IPS-18c (cell line): Measurements from ENCODE around the gene WDR35.
"Not testable (repeated sequence)": the region's sequence is repeated elsewhere in the genome, so short reads cannot be mapped to it uniquely, and the experiment has no call there.

ENCODE experiments used
- H3K4me3 ChIP-seq: 2 replicates; pipeline ENCODE4 v1.7.0; 2013; ENCODE audit warnings: low read depth, mild to moderate bottlenecking, low read length, moderate library complexity; ENCODE audit not compliant: insufficient read depth
- H3K9me3 ChIP-seq: one replicate; pipeline ENCODE4 v1.6.1; 2013; ENCODE audit warnings: mild to moderate bottlenecking, low read length, moderate library complexity; ENCODE audit not compliant: control insufficient read depth, insufficient read depth

The WDR35 gene

DNA sequence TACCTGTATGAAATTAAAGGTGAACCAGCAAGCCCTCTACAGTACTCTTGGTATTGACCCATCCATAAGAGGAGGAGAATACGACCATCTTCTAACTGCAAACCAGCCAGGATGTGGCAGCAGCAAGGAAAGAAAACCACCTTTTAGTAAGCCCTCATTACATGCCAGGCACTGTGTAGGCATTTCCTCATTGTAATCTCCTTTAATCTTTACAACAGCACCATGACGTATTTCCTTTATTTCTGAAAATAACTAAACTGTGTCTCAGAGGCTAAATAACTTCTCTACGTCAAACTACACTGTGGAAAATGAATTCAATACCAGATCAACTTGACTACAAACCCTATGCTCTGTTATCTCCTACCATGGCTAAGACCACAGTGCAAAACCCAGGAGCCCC, 18.2 kb downstream of the WDR35 start:
- Histone ChIP-seq H3K4me3 (no peak overlapping the region), H3K9me3 (no peaks in the 10 kb centered on the region)

DNA sequence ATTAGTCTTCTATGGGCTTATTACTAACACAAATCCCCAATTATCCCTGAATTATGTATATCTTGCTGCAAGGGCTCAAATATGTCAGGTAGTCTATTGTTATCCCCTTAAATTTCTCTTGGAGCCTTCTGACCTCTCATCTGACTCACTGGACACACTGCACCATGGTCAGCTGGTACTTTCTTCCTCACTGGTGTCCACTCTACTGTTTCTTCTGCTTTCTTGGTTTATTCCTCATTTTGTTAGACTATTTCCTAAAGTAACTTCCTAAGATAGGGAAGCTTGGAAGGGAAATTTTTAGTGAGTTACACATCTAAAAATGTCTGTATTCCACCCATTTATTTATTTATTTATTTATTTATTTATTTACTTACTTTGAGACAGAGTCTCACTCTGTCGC, 26.5 kb downstream of the WDR35 start:
- H3K9me3 ChIP-seq = no peaks in the 10 kb centered on the region
- no peak overlapping the region for H3K4me3 ChIP-seq

DNA sequence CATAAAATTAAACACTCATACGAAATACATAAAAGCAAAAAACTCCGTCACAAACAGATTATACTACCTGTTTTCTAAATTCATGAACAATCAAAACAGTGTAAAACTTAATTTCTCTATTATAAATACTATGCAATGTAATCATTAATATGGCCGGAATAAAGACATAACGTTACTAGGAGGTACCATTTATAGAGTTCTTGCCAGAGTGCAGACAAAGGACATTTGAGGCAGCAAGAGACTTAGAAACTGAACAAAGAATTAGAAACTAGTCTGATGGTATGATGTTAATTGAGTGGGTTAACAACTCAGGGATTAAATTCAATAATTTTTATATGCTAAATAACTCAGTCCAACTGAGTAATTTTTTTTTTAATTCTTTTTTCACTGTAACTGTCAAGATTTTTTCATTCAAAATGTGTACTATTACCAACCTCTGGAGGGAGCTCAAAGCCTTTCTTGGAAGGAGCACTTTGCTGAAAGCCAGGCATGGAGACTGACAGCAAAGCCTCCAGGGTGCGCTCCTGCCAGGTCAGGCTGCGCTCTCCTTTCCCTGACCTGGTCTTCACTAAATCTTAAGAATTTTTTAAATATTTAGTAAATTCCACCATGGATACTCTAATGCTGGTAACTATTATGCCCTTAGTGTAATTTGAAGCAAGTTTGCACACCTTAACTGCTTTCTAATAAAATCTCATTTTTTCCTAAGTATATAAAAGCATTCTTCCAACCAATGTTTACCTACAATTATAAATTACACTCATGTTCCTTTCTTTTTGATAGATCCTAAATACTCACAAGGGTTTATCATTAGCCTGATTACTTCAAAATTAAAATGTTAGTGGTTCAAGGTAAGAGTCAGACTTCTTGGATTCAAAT, 34.1 kb downstream of the WDR35 start:
- Histone ChIP-seq H3K9me3 (peaks cover 2% of the 10 kb centered on the region), H3K4me3 (no peak overlapping the region)

DNA sequence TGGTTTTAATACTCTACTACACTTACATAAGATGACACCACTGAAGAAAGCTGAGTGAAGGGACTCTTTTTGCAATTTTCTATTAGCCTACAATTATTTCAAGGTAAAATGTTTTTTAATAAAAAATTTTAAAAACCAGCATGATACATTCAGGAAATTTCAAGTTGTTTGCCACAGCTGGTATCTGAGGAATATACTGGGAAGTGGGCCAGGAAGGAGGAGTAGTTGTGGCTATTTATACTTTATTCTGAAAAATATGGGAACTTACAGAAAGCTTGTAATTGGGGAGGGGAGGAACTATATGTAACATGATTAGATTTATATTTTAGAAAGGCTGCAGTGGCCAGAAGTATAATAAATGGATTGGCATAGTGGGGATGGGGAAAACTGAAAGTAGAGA, 40.8 kb downstream of the WDR35 start:
- H3K9me3 ChIP-seq = peaks cover 2% of the 10 kb centered on the region
- no peak overlapping the region for H3K4me3 ChIP-seq

DNA sequence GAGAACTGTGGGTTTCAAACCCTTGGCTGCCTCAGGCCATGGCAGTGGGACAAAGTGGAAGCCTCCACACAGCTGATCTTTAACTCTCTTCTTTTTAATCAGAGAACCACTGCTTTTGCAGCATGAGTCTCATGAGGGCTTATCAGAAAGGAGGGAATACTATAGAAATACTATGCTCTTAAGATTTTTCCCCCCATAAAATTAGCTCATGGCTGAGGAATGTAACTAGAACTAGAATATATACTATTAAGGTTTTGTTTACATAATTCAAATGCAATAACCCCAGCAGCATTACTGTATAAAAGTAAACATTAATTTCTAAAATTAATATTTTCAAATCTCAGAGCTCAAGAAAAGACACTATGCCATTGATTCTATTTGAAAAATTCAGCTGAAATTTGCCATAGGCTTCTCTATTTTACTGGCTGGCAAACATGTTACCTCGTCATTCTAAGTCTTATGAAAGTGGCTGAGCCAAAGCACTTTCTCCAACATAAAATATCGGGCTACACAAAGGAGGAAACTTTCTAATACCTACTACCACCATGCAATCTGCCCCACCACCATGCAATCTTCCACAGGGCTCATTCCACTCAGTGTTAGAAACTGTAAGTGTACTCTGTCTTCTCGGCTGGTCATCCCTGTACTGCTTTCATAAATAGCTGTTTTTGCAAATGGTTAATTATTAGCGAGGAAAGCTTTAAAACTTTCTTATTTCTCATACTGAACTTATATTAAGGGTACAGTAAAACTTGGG, 42.5 kb downstream of the WDR35 start:
- Histone ChIP-seq H3K4me3 (no peak overlapping the region), H3K9me3 (no peaks in the 10 kb centered on the region)

DNA sequence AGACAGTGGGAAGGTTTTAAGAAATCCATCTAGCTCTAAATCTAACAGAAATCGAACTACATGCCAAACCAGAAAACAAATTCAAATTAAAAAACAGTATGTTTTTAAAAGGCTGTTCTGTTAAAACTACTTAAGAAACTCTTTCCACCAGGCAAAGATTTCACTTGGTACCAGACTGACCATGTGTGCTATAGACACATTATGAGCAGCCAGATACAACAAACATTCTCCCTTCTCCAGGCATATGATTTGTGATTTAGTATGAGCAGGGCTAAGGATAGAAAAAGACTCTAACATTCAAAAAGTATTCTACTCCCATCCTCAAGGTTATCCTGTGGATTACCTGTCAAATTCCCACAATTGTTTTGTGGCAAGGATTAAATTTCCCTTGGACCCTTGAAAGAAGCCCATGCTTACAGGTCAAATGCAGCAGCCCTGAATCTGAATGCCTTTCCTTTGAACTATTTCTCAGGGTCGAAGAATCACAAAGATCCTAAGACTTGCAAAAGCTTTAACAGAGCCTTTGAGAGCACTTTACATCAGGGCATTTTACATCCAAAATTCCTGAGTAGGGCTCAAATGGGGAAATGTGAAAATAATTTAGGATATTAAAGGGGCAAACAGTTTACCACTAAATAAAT, 45.6 kb downstream of the WDR35 start:
- Histone ChIP-seq H3K4me3 (no peak overlapping the region), H3K9me3 (no peaks in the 10 kb centered on the region)

DNA sequence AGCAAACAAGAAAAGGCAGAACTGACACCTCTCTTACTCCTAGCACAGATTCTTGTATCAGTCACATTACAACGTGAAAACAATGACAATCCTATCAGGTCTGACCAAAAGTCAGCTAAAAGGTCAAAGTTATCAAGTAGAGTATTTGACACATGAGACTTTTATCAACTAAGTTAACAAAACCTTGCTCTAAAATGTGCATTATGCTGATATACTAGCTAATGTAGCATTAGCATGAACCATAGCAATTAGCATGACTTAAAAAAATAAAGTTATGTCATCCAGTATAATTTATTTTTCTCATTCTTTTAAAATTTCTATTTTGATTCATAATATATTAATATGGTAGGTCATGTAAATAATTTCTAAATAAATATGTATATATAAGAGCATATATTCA, 46.7 kb downstream of the WDR35 start:
- Histone ChIP-seq H3K4me3 (no peak overlapping the region), H3K9me3 (no peaks in the 10 kb centered on the region)

DNA sequence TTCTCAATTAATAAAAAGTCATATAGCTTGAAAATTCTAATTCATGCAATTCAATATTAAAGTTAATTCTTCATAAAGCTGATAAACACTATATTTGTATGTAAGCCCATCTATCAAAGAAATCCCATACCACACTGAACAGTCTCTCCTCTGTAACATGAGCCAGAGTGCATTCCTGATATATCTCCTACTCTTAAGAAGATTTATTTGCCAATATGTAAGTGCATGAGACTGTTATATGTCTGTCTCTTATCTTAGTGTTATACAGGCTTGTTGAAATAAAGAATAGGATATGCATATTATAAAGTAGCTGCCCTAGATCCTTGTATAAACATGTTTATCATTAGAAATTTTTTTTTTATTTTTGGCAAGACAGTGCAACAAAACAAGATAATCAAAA, 47.7 kb downstream of the WDR35 start:
- Histone ChIP-seq H3K4me3 (no peak overlapping the region), H3K9me3 (no peaks in the 10 kb centered on the region)

DNA sequence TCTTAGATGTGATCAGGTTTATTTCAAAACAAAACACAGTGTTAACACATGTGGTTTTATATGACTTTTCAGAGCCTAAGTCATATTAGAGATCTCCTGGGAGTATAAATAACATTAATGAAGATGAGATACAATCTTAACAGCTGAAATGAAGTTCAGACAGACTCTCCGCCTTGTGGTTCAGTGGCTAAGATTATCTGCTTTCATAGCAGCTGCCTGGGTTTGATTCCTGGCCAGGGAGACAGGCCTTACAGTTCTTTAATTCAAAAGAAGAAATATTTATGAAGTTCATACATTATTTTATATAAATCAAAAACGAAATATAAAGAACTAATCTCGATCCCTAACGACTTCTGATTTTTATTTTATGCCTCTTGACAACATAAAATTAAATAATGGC, 52.9 kb downstream of the WDR35 start:
- Histone ChIP-seq H3K9me3 (no peaks in the 10 kb centered on the region), H3K4me3 (no peak overlapping the region)

DNA sequence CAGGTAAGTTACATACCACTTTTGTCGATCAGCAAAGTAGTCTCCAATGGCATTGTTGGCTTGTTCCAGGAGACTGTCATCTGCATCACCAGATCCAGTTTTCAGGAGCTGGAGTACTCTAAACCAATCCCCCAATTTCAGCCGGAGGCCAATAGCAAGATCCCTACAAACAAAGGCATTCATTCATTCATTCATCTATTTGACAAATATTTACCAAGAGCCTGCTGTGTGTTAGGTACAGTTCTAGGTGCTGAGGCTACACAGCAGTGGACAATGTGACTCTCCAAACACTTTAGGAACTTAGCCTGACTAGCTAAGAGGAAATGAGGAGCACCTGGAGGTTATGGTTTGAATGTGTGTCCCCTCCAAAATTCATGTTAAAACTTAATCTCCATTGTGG, 53.7 kb downstream of the WDR35 start:
- H3K9me3 ChIP-seq = no peaks in the 10 kb centered on the region
- H3K4me3 ChIP-seq = no peak overlapping the region

DNA sequence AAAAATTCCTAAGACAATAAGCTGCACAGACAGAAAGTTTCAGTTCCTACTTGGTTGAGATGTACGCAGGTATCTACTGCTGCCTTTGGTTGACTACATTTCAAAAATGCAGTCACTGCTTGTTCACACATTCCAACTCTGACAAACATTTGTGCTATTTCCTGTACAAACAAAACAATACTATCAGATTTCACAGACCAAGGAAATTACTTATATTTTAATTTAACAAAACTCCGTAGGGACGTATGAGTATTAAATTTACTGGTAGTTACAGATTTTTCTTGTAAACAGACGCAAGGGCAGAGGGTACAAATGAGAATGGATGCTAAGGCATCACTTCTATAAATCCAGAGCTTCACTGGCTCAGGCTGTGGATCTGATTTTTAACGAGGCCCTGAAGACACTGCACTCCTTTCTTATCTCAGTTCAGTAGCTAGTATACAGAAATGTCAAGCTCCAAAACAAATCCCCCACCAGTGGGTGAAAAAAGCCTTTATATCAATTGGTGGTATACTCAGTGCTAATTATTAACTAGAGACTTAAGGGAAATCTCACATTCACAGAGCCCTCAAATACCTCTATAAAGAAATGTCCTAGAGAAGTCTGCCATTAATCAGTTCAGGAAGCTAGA, 56.4 kb downstream of the WDR35 start:
- Histone ChIP-seq H3K4me3 (no peak overlapping the region), H3K9me3 (no peaks in the 10 kb centered on the region)

DNA sequence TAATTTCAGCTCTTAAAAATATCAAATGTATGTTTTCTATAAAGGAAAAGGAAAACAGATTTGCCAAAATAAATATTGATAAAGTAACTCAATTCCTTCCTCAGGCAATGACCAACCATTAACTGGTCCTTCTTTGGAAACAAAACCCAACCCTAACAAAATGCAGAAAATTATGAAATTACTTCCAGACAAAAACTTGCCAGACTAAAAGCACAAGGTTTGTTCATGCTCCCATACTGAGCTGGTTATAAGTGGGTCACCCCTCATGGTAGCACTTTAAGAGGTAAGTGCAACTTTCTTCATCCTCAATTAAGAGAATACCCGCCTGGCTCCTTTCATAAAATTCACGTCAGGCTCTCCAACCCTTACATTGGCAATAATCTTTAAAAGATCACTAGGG, 57.0 kb downstream of the WDR35 start:
- Histone ChIP-seq H3K4me3 (no peak overlapping the region), H3K9me3 (no peaks in the 10 kb centered on the region)

DNA sequence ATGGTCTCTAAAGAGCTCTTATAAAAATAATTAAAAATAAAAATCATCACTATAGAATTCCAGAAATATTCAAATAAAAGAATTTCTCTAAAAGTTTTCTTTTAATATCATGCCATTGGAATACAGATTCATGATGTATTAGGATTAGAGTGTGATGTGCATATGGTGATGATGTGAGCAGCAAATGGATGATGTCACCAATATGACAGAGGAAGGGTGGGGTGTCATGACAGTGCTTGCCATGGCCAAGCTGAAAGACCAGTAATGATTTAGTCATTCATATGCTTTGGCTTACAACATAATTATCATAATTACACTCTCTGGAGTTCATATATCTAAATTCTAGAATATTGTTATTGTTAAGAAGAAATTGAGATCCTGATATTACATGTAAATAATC, 60.7 kb downstream of the WDR35 start:
- Histone ChIP-seq H3K9me3 (no peaks in the 10 kb centered on the region), H3K4me3 (no peak overlapping the region)

DNA sequence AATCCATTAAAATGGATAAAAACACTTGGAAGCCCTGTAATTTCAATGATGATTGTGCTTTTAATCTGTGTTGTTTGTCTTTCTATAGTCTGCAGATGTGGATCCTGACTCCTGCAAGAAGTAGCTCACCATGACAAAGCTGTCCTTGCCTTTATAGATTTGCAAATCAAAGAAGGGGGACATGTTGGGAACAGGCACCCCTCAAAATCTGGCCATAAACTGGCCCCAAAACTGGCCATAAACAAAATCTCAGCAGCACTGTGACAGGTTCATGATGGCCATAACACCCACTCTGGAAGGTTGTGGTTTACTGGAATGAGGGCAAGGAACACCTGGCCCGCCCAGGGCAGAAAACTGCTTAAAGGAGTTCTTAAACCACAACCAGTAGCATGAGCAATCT, 62.1 kb downstream of the WDR35 start:
- H3K4me3 ChIP-seq, H3K9me3 ChIP-seq: not testable (repeated sequence)

DNA sequence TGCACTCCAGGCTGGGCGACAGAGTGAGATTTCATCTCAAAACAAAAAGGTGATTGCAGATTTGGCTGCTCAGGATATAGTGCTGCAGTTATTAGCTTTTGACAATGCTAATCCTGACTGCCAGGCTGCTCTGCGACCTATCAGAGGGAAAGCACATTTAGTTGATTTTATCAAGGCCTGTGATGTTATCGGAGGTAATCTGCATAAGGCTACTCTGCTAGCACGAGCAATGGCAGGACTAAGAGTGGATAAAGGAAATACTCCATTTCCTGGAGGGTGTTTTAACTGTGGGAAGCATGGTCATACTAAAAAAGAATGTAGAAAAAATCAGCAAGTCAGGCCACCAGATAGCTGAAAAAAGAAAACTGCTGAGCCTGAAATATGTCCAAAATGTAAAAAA, 65.4 kb downstream of the WDR35 start:
- not testable (repeated sequence) for H3K4me3 ChIP-seq, H3K9me3 ChIP-seq

DNA sequence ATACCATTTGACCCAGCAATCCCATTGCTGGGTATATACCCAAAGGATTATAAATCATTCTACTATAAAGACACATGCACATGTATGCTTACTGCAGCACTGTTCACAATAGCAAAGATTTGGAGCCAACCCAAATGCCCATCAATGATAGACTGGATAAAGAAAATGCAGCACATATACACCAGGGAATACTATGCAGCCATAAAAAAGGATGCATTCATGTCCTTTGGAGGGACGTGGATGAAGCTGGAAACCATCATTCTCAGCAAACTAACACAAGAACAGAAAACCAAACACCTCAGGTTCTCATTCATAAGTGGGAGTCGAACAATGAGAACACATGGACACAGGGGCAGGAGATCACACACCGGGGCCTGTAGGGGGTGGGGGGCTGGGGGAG, 67.7 kb downstream of the WDR35 start:
- not testable (repeated sequence) for H3K4me3 ChIP-seq, H3K9me3 ChIP-seq

DNA sequence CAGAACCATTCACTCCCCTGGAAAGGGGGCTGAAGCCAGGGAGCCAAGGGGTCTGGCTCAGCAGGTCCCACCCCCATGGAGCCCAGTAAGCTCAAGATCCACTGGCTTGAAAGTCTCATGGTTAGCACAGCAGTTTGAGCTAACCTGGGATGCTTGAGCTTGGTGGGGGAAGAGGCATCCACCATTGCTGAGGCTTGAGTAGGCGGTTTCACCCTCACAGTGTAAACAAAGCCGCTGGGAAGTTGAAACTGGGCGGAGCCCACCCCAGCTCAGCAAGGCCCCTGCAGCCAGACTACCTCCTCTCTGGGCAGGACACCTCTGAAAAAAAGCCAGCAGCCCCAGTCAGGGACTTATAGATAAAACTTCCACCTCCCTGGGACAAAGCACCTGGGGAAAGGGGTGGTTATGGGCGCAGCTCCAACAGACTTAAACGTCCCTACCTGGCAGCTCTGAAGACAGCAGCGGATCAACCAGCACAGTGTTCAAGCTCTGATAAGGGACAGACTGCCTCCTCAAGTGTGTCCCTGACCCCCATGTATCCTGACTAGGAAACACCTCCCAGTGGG, 73.4 kb downstream of the WDR35 start:
- Histone ChIP-seq H3K4me3 (no peak overlapping the region), H3K9me3 (no peaks in the 10 kb centered on the region)
